ENCODE results near the gene TPCN1.

- TF ChIP-seq CTCF (IDR thresholded peaks at IDR 0.05) (no peak), POLR2A (IDR thresholded peaks at IDR 0.05) (no peak)
These were observed 55.0 kb downstream of the TPCN1 start for GRCh38 chr12:113276306-113276705.
